Adipocyte (in vitro differentiated cells): ENCODE data around the gene ARHGEF1.
A peak's percentile ranks its signal among the peaks of the same experiment; 100 is the strongest.
"Not testable (repeated sequence)": the region's sequence is repeated elsewhere in the genome, so short reads cannot be mapped to it uniquely, and the experiment has no call there.

ENCODE experiments used
- DNase-seq: peaks from one replicate; pipeline ENCODE4 v3.0.0-alpha.2; 2015; ENCODE audit warnings: low read depth
- H3K27me3 ChIP-seq: replicated peaks from 2 replicates; pipeline ENCODE4 v1.7.0; 2013; ENCODE audit warnings: mild to moderate bottlenecking, low read length, moderate library complexity; ENCODE audit not compliant: control insufficient read depth, insufficient read depth
- H3K36me3 ChIP-seq: 2 replicates; pipeline ENCODE4 v1.7.0; 2013; ENCODE audit warnings: low read length, mild to moderate bottlenecking, moderate library complexity; ENCODE audit not compliant: control insufficient read depth, insufficient read depth, severe bottlenecking
- H3K4me1 ChIP-seq: 2 replicates; pipeline ENCODE4 v1.7.0; 2013; ENCODE audit warnings: mild to moderate bottlenecking, low read length, moderate library complexity; ENCODE audit not compliant: control insufficient read depth, insufficient read depth
- H3K4me3 ChIP-seq: 2 replicates; pipeline ENCODE4 v1.7.0; 2013; ENCODE audit warnings: mild to moderate bottlenecking, low read length, moderate library complexity
- H3K9ac ChIP-seq: 2 replicates; pipeline ENCODE4 v1.7.0; 2013; ENCODE audit warnings: mild to moderate bottlenecking, low read length, moderate library complexity
- H3K9me3 ChIP-seq: 2 replicates; pipeline ENCODE4 v1.7.0; 2013; ENCODE audit warnings: mild to moderate bottlenecking, low read length, moderate library complexity; ENCODE audit not compliant: control insufficient read depth

The ARHGEF1 gene

GRCh38 chr19:41875973-41876372 lies 7.0 kb upstream of the ARHGEF1 start:
- H3K4me1 ChIP-seq, H3K27me3 ChIP-seq, H3K9me3 ChIP-seq, DNase-seq, H3K9ac ChIP-seq, H3K4me3 ChIP-seq: not testable (repeated sequence)
- peaks cover 12% of the 10 kb centered on the region for H3K36me3 ChIP-seq

- Histone ChIP-seq H3K4me3 (no peak within 1 kb of the TSS), H3K4me1 (no peaks in the 10 kb centered on the region), H3K36me3 (peaks cover under 1% of the 10 kb centered on the region), H3K27me3 (no peaks in the 10 kb centered on the region), H3K9me3 (no peaks in the 10 kb centered on the region), H3K9ac (no peak within 1 kb of the TSS)
- DNase-seq, result no peak
Observed at GRCh38 chr19:41876847-41877832, 5.8 kb upstream of the ARHGEF1 start, which contains the start of gene CD79A. TSS of gene CD79A (plus strand) at chr19:41877279. CDS start at chr19:41877305, 26 bp downstream.

GRCh38 chr19:41877916-41878905 lies 4.8 kb upstream of the ARHGEF1 start:
- Histone ChIP-seq H3K9ac (no peak overlapping the region), H3K27me3 (no peaks in the 10 kb centered on the region), H3K36me3 (no peaks in the 10 kb centered on the region), H3K4me3 (no peak overlapping the region), H3K9me3 (no peaks in the 10 kb centered on the region), H3K4me1 (peaks cover 4% of the 10 kb centered on the region)
- DNase-seq, result no peak

GRCh38 chr19:41879080-41879479 lies 3.9 kb upstream of the ARHGEF1 start:
- no peaks in the 10 kb centered on the region for H3K27me3 ChIP-seq
- no peaks in the 10 kb centered on the region for H3K9me3 ChIP-seq
- no peak for DNase-seq
- H3K9ac ChIP-seq, result no peak overlapping the region
- H3K36me3 ChIP-seq, result no peaks in the 10 kb centered on the region
- no peak overlapping the region for H3K4me3 ChIP-seq
- peaks cover 8% of the 10 kb centered on the region for H3K4me1 ChIP-seq

- H3K27me3 ChIP-seq, result no peaks in the 10 kb centered on the region
- no peaks in the 10 kb centered on the region for H3K36me3 ChIP-seq
- H3K9me3 ChIP-seq, result no peaks in the 10 kb centered on the region
- H3K4me3 ChIP-seq, result no peak overlapping the region
- peaks cover 13% of the 10 kb centered on the region for H3K4me1 ChIP-seq
- no peak overlapping the region for H3K9ac ChIP-seq
- no peak for DNase-seq
Observed at GRCh38 chr19:41879670-41880328, 3.2 kb upstream of the ARHGEF1 start.

- no peaks in the 10 kb centered on the region for H3K9me3 ChIP-seq
- no peak overlapping the region for H3K4me3 ChIP-seq
- H3K9ac ChIP-seq, result no peak overlapping the region
- H3K27me3 ChIP-seq, result no peaks in the 10 kb centered on the region
- H3K4me1 ChIP-seq, result peaks cover 17% of the 10 kb centered on the region
- H3K36me3 ChIP-seq, result no peaks in the 10 kb centered on the region
- DNase-seq, result no peak
Observed at GRCh38 chr19:41880329-41880708, 2.7 kb upstream of the ARHGEF1 start.

GRCh38 chr19:41883463-41883820 lies 458 bp downstream of the ARHGEF1 start:
- peak overlapping the region; percentile 96 for H3K9ac ChIP-seq
- H3K4me3 ChIP-seq, result peak overlapping the region; percentile 99
- no peaks in the 10 kb centered on the region for H3K36me3 ChIP-seq
- no peaks in the 10 kb centered on the region for H3K27me3 ChIP-seq
- peak; percentile 18 for DNase-seq
- H3K4me1 ChIP-seq, result peaks cover 17% of the 10 kb centered on the region
- no peaks in the 10 kb centered on the region for H3K9me3 ChIP-seq

GRCh38 chr19:41883821-41884733 lies 1.1 kb downstream of the ARHGEF1 start:
- peak; percentile 98 for DNase-seq
- Histone ChIP-seq H3K27me3 (no peaks in the 10 kb centered on the region), H3K4me3 (peak overlapping the region; percentile 99), H3K36me3 (peaks cover 3% of the 10 kb centered on the region), H3K9ac (peak overlapping the region; percentile 96), H3K4me1 (peaks cover 17% of the 10 kb centered on the region), H3K9me3 (no peaks in the 10 kb centered on the region)

GRCh38 chr19:41886761-41887710 lies 4.1 kb downstream of the ARHGEF1 start:
- Histone ChIP-seq H3K36me3 (peaks cover 21% of the 10 kb centered on the region), H3K9ac (peak overlapping the region; percentile 7), H3K9me3 (no peaks in the 10 kb centered on the region), H3K4me1 (peaks cover 17% of the 10 kb centered on the region), H3K27me3 (no peaks in the 10 kb centered on the region), H3K4me3 (no peak overlapping the region)
- no peak for DNase-seq
